Activated CD4-positive, alpha-beta T cell treated with anti-CD3 and anti-CD28 coated beads, Interleukin-10, Interleukin-2, amounts not matched to agents 100 ng/mL and 50 ng/mL, durations not matched to agents 16 hours and 8 hours (primary cell): ENCODE results near the gene INPP5E.

Experiments
- DNase-seq: peaks from one replicate; pipeline ENCODE4 v3.0.0-alpha.2; 2020

The INPP5E gene

DNA sequence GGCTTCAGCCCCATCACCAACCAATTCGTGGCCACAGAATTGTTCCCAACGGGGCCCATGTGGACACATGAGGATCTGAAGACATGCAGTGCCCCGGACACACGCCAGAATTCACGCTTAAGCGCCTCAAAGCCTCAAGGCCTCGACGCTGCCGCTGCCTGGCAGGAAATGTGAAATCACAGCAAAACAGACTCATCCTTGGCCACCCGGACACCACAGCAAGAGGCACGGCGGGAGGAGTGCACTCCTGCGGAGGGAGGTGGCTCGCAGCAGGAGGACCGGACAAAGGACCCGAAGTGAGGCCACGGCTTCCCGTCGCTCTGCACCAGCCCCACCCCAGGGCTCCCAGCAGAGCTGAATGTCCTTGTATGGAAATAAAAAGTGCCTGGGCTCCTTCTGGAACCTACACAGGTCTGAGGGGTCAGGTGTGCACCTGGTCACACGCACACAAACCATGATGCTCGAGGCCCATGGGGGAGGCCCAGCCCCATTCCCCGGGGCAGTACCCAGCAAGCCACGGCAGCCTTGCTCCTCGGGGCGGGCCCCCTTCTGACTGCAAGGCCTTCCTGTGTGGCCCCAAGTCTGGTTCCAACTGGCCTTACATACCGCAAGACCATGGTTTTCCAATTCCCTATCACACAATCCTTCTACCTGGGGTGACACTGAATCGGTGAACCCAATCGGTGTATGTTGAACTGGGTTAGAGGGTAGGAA, 33.2 kb upstream of the INPP5E start:
- DNase-seq, result no peak

DNA sequence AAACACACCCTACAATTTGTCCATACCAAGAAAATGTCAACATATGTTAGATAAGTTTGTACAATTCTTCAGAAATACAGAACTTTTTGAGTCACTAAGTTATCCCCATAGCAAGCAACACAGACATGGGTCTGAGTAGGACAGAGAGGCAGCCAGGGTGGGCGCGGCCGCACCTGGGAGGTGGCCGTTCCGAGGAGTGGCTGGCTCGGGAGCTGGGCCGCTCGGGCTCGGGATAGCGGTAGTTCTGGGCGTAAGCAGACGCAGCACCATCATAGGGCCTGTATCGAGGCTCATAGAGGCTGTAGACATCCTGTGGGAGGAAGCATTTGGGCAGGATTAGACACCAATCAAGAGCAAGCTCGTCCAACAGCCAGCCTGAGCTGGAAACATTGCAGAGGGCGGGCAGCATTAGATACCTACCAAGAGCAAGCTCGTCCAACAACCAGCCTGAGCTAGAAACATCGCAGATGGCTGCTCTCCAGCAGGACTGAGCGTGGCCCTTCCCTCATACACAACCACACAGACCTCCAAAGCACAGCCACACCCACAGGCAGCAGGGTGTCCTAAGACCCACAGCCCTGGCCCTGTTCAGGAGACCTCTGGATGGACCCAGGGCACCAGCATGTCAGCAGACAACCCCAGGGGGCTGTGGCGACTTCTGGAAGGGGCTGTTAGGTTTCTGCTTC, 32.3 kb upstream of the INPP5E start:
- DNase-seq, result no peak

DNA sequence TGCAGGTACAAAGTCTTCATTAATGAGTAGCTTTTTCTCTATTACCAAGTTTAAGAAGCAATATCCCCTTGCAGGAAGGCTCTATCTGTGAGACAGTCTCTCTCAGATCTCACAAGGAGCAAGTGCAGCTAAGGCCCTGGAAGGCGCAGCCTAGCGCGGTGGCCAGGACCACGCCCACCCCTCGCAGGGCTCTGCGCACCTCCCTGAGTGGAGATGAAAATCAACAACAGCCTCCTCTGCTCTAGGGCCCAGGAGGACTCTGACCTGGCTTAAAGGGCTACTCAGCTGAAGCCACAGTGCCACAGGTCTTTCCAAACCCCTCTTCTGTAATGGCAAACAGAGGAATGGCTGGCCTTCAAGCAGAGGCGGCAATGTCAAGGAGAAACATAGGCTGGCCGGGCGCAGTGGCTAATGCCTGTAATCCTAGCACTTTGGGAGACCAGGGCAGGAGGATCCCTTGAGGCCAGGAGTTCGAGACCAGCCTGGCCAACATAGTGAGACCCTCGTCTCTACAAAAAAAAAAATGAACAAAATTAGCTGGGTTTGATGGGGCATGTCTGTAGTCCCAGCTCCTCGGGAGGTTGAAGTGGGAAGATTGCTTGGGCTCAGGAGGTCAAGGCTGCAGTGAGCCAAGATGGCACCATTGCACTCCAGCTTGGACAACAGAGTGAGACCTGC, 31.3 kb upstream of the INPP5E start:
- no peak for DNase-seq

DNA sequence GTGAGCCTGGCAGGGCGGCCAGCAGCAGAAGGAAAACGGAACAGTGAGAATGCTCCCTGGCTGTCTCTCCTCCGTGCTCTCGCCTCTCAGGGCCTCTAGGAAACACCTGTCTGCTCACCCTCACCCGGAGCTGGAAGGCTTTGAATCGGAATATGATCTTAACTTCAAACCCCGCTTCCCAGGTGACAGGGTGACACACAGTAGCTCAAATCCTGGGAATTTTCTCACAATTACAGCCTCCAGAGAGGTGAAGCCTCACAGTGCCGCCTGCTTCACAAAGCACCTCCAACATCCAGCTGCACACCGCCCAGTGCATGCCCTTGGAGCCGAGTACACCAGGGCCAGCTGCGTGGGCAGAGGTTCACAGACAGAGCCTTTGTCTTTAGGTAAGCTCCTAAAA, 30.7 kb upstream of the INPP5E start:
- DNase-seq, result no peak

DNA sequence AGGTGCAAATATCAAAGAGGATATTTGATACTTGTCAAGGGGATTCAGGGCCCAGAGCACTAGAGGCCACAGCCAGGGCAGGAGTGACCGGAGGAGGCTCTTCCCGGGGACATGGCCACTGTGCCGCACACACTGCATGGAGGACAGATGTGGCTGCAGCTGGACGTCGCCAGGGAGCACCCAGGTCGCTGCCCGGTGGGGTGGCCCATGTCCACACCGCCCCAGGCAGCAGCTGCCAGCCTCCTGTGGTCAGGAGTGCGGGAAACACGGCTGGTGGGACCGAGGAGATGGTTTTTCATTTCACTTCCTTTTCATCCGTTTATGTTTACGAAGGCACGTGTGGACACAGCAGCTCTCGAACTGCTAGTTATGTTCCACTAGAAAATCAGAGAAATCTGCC, 28.1 kb upstream of the INPP5E start:
- DNase-seq, result no peak

DNA sequence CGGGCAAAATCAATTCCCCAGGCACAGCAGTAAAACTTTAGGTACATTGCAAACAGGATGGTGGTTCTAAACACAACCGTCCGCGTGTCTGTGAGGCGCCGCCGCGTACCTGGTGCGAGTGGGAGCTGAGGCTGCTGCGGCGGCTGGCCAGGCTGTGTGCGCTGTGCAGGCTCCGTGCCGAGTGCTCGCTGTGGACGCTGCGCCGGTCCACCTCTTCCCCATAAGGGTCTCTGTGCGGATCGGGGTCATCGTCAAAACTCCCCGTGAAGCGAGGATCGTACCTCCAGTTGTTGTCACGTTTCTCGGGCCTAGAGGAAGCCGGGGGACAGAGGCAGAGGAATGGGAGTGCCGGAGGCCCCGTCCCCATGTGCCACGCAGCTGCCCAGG, 26.5 kb upstream of the INPP5E start:
- DNase-seq, result no peak

DNA sequence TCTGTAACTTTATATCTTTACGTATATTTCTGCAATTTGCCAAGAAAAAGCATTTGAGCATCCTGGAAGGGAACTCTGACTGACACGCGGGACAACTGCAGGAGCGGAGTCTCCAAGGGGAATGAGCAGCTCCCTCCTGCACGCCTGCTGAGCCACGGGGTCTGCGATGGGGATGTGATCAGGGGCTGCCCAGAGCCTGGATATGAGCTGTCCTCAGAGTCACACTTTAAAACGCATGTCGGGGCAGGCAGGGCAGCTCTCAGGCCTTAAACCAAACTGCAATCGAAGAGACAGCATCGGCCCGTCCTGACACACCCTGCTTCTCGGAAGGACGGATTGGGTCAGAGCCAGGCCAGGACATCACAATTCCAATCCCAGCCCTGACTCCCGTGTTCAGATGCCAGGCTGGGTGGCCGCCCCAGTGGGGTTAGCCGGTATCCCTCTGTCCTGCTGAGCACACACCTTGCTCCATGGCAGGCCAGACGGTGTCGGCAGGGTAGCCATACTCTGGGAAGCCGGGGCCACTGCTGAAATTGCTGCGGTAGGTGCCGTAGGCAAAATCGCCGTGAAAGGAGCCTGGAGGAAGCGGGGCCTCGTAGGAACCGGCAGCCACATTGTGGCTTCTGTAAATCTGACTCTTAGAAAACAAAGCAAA, 26.0 kb upstream of the INPP5E start:
- DNase-seq, result no peak

DNA sequence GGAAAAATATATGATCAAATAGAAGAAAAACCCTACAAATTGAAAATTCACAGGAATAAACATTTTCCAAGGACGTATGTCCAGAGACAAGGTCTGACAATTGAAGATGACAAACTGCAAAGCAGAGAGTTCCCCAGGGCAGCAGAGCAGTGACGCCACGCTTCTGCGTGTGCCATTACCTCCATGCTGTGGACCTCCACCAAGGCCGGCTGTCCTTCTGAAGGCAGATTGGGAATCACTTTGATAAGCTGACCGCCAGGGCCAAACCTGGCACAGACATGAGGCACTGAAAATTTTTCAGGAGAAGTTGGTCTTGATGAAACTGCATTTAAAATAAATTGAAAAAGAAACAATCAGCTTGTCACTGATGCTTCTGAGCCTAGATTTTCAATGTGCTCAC, 24.6 kb upstream of the INPP5E start:
- no peak for DNase-seq

DNA sequence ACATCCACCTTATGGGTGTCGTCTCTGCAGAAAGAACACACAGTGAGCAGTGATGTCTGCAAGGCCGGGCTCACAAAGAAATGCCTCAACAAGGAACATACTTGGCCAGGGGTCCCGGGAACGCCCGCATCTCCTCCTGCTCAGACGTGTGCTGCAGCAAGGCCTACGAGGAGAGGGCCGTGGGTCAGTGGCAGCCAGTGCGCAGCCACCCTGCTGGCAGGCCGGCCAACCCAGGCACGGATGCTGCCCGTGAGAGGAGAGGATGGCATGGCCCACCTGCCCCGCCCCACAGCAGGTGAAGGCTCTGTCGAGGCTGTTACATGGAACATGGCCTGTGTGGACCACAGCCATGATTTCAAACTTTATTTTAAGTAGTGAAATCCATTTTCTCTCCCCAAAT, 23.9 kb upstream of the INPP5E start:
- DNase-seq, result no peak

DNA sequence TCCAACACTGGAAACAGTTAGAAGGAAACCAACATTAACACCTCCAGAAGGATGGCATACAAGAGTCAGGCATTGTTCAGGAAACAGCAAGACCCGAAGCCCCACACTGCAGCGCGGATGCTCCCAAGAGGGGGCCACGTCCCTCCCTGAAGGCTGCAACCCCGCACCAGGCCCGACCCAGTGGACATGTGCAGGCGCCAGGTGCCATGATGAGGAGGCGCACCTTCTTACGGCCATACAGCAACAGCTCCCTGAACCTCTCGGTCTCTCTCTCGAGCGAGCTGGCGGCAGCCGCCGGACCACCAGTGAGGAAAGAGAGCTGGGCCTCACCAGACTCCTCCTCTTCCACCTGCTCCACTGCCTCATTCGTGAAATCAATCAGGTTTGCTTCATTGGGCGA, 23.0 kb upstream of the INPP5E start:
- DNase-seq, result no peak

DNA sequence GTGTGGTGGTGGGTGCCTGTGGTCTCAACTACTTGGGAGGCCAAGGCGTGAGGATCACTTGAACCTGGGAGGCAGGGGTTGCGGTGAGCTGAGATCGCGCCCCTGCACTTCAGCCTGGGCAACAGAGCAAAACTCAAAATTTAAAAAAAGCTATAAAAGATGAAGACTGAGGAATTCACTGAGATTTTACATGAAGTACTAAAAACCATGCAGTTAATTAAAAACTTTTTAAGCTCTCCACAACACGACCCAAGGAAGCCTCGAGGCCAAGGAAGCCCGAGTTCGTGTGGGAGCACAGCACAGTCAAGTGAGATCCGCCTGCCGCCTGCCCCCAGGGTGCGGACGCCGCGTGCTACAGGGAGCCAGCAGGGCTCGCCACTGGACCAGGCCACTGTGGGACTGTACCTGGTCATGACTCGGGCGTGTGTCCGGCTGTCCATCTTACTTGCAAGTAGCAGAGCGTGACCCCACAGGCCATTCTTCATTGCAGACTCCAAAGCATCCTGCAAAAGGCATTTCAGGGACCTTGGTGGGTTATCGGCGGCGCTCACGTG, 21.2 kb upstream of the INPP5E start:
- no peak for DNase-seq

DNA sequence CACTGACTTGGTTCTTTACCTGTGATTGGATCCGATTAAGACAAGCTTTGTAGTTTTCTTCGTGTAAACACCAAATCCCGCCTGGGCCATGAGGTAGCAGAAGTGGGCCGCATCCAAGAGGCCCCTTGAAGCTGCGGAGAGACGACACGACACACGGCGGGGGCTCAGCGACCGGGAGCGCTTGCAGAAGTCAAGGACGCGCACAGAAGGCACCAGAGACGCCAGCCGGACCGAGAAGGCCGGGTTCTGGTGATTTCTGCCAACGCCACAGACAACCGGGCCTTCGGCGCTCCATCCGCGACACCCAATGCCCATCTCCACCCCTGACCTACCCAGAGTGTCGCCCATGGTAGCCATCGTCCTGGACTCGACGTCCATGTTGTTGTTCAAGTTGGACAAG, 19.8 kb upstream of the INPP5E start:
- DNase-seq, result no peak

DNA sequence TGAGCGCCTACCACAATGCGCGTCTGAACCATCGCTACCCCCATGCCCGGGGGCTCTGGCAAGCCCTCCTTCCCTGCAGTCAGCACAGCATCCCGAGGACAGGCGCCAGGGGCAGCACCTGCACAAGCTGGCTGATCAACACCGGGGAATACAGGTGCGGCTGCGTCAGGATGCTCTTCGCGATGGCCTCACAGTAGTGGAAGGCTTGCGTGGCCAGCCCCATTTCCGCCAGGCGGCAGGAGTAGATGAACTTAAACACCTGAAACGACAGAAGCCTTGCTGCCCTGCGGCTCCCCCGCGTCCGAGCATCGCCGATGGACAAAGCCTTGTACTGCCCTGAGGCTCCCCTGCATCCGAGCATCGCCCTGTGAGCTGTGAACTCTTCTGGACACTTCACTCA, 17.7 kb upstream of the INPP5E start:
- DNase-seq, result no peak

DNA sequence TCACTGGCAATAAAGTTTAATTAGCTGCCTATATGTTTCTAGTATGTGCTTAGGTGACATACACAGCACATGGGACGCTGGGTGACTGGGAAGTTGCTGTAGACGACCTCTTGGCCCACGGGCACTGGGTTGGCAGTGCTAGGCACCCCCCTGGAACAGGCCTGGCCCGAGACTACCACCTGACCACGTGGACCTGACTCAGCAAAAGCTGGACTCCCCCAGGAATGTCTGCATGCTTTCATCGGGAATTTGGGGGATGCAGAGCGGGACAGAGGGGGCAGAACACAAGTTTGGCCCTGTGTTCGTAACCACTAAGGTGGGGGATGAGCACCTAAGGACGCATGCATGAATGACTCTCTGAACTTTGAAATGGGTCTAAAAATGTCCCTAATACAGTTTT, 16.6 kb upstream of the INPP5E start:
- DNase-seq, result no peak

DNA sequence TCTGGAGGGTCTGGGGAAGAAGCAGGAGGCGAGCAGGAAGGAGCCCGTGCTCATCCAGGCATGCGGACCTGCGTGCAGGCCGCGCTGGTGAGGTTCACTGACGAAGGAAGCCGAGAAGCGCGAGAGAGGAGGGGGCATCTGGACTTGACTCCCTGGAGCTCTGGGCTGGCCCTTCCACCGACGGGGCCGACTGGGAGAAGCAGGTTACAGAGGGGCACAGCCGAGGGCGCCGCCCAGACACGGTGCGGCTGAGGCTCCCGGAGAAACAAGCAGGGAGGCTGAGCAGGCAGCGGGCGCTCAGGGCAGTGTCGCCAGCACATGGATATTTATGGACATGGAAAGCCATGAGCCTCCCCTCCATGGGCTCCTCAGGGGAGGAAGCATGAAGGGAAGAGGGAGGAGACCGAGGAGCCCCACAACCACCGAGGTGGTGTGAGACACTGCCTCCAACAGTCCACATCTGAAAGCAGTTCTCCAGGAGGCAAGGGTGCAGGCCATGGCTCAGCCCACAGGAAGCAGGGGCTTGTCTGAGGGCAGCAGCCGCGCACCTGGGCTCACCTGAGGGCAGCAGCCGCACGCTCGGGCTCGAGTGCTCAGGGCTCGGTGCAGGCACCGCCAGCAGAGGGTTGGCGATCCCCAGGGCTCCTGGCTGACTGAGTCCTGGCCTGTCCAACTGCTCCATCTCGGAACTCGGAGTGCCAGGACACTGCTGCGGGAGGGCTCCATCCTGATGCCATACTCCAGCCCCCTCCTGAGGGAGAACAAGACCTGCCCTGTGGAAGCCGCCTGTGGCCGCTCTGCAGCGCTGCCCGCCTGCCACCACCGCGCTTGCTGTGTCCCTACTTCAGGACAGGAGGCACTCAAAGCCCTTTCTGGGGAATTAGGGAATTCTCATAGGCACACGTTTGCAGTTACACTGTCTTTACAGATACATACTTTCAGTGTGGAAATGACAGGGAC, 15.7 kb upstream of the INPP5E start:
- DNase-seq, result no peak

DNA sequence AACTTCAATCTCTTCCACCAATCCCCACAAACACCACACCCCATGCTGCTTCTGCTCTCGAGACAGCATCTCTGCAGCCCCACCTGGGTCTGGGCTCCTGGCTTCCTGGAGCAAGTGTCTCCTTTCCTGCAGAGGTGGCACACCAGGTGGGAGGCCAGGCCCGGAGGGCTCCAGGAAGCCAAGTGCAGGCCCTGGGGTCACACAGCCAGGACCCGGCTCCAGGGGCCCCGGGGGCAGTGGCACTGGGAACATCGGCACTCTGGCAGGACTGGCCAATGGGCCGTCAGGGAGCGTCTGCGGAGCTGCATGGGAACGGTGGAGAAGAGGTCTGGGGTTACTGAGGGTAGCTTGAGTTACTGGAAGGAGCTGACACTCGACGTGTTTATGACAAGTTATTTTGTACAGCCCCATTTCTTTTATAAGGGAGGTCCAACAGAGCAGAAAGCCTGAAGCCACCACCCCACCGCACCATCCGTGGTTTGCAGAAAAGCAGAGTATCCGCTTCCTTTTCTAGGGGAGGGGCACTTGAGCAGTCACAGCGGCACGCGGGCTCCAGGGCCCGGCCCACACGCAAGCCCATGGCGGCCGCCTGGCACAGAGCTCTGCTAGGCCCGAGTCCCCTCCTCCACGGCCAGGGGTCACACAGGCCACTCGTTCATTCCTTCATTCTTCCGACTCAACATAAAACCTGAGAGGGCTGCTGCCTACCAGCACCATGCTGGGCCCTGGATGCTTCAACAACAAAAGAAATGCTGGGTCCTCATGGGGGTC, 14.6 kb upstream of the INPP5E start:
- DNase-seq, result no peak

DNA sequence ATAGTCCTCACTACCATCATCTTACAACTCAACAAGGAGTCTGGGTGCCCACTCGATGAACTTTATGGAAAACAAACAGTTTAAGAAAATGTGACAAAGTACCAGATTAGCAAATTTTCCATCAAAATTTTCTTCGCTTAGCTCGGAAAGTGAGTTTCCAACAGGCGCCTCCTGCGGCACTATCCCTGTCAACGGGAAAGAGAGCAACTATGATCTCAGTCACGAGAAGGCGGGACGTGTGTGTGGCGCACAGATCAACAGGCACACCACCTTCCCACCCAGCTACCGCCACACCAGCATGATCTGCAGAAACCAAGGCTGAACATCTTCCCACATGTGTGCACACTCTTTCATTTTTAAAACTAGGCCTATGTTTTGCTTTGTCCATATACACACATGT, 13.7 kb upstream of the INPP5E start:
- no peak for DNase-seq

DNA sequence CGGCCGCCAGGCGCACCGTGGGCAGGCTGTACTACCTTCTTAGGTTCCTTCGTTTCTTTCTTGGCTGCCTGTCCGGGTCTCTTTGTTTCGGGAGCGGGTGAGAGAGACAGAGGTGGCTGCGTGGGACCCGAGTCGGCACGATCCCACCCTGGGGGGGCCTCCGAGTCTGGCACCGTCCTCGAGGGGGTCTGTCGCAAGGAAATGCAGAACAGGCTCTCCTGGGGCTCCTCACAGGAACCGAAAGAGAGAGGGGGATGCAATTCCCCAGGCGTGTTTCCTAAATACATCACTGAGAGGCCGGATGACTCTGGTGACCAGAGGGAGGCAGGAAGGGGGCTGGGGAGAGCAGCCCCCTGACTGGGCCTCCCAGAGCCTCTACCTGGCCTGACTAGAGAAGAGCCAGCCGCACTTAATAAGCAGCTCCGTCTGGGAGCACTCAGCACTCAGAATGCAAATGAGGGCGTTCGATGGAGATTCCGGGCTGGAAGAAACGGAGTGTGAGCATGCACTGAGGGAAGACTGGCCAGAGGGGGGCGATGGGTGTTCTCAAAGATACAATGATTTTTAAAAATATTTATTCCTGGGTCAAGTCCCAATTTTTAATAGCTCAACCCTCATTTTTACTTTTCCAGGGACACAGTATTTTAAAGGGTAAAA, 11.7 kb upstream of the INPP5E start:
- no peak for DNase-seq

DNA sequence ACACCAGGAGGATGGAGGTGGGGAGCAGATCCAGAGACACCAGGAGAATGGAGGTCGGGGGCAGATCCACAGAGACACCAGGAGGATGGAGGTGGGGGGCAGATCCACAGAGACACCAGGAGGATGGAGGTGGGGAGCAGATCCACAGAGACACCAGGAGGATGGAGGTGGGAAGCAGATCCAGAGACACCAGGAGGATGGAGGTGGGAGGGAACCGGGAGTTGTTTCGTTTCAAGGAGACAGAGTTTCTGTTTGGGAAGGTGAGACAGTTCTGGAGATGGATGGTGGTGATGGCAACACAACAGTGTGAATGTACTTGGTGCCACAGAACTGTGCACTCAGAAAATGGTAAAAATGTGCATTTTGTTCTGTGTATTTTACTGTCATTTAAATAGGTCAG, 9.0 kb upstream of the INPP5E start:
- DNase-seq, result no peak

DNA sequence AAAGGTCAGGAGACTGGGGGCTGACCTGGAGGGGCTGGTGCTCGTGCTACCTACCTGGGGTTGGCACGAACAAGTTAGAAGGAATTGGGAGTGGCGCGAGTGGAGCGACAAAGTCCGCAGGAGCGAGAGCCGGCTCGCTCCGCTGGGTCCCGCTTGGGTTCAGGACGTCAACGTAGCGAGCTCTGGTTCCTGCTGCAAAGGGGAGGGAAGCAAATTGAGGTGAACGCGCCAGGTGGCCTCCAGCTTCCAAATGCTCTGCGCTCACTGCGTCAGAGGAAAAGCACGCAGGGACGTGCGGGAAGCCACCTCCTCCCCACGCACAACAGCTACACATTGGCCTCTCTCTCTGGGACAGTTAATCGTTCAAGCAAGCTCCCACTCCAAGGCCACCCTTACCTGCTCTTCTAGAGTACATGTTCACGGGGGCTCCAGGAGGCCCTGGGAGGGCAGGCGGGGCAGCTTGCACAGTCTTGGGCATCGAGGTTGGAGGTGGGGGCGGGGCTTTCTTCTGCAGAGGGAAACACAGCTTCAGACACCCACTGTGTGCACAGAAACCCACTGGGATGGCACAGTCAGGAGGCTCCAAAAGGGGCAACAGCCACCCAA, 7.6 kb upstream of the INPP5E start:
- DNase-seq, result no peak

DNA sequence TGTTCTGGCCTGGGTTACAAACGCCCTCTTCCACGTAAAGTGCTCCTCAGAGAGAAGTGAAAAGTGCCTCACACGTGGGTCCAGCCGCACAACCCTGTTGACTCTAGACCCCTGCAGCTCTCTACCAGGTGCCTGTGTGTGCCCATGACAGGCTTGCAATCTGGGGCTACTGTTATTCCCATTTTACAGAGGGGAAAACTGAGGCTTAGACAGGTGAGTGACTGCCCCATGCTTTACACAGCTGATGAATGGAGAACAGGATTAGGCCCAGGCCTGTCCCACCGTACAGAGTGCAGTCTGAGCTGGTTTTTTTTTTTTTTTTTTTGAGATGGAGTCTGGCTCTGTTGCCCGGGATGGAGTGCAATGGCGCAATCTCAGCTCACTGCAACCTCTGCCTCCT, 6.2 kb upstream of the INPP5E start:
- no peak for DNase-seq
